Stimulated activated CD8-positive, alpha-beta memory T cell treated with anti-CD3 and anti-CD28 coated beads, Interleukin-2, amount 100 ng/mL, for 1 hour (primary cell): ENCODE data around the gene SLC4A5.

Experiments used
- DNase-seq, 2 donors: peaks; one replicate each; pipeline ENCODE4 v3.0.0-alpha.2; 2020; ENCODE audit warnings: low read depth in 2 of 2

Gene SLC4A5

GRCh38 chr2:74316627-74317295, 26.5 kb downstream of the SLC4A5 start:
- no peak for DNase-seq

- DNase-seq = no peak
Measured at GRCh38 chr2:74314107-74314506, 29.1 kb downstream of the SLC4A5 start.

- no peak for DNase-seq
Measured at GRCh38 chr2:74313497-74313896, 29.7 kb downstream of the SLC4A5 start.

GRCh38 chr2:74312913-74313312, 30.3 kb downstream of the SLC4A5 start:
- no peak for DNase-seq

- no peak for DNase-seq
Measured at GRCh38 chr2:74307720-74308119, 35.5 kb downstream of the SLC4A5 start.

GRCh38 chr2:74304332-74305148, 38.7 kb downstream of the SLC4A5 start:
- DNase-seq = no peak

GRCh38 chr2:74302865-74303264, 40.4 kb downstream of the SLC4A5 start:
- DNase-seq = no peak

- no peak for DNase-seq
Measured at GRCh38 chr2:74301262-74301661, 42.0 kb downstream of the SLC4A5 start.

- DNase-seq = no peak
Measured at GRCh38 chr2:74300506-74300905, 42.7 kb downstream of the SLC4A5 start.

GRCh38 chr2:74297950-74298349, 45.3 kb downstream of the SLC4A5 start:
- DNase-seq = no peak

GRCh38 chr2:74297391-74297790, 45.8 kb downstream of the SLC4A5 start:
- DNase-seq = no peak

- no peak for DNase-seq
Measured at GRCh38 chr2:74293191-74293991, 49.8 kb downstream of the SLC4A5 start.

- DNase-seq = no peak
Measured at GRCh38 chr2:74292751-74293150, 50.5 kb downstream of the SLC4A5 start.

- no peak for DNase-seq
Measured at GRCh38 chr2:74291886-74292621, 51.2 kb downstream of the SLC4A5 start.

- no peak for DNase-seq
Measured at GRCh38 chr2:74291218-74291544, 52.0 kb downstream of the SLC4A5 start.

- DNase-seq = no peak
Measured at GRCh38 chr2:74290466-74291217, 52.6 kb downstream of the SLC4A5 start.

GRCh38 chr2:74290066-74290465, 53.1 kb downstream of the SLC4A5 start:
- DNase-seq = no peak

- DNase-seq = no peak
Measured at GRCh38 chr2:74286725-74287124, 56.5 kb downstream of the SLC4A5 start.

- DNase-seq = no peak
Measured at GRCh38 chr2:74281141-74281975, 61.9 kb downstream of the SLC4A5 start.

- no peak for DNase-seq
Measured at GRCh38 chr2:74278694-74279093, 64.5 kb downstream of the SLC4A5 start.
